IPS-11a (cell line): ENCODE results near the gene CEP104.

Source experiments
- H3K4me3 ChIP-seq: one replicate; pipeline ENCODE4 v1.5.1; 2013; ENCODE audit warnings: low read depth, low read length, control low read depth

Gene CEP104

DNA sequence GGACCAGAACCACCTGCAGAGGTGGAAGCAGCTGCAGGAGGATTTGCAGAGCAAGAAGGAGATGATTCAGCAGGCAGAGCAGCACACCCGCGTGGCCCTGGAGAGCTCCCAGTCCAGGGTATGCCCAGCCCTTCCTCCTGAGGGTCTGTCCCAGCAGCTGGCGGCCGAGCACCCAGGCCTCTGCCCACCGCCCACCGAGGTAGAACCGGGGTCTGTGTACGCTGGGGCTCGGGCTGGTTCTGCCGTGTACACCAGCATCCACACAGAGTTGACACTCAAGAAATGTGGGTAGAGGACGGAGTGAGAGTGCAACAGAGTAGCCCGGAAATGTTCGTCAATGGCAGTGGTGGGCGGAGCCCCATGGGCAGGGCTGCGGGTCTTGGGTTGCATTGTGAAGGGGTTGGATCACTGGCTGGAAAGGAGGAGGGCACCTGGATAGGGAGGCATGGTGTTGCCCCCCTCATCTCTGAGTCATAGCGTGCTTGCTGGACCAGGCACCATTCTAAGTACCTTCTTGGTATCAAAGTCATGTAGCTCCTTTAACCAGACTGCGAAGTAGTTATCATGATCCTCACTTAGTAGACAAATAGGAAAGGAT lies 89.6 kb downstream of the CEP104 start:
- no peak overlapping the region for H3K4me3 ChIP-seq

DNA sequence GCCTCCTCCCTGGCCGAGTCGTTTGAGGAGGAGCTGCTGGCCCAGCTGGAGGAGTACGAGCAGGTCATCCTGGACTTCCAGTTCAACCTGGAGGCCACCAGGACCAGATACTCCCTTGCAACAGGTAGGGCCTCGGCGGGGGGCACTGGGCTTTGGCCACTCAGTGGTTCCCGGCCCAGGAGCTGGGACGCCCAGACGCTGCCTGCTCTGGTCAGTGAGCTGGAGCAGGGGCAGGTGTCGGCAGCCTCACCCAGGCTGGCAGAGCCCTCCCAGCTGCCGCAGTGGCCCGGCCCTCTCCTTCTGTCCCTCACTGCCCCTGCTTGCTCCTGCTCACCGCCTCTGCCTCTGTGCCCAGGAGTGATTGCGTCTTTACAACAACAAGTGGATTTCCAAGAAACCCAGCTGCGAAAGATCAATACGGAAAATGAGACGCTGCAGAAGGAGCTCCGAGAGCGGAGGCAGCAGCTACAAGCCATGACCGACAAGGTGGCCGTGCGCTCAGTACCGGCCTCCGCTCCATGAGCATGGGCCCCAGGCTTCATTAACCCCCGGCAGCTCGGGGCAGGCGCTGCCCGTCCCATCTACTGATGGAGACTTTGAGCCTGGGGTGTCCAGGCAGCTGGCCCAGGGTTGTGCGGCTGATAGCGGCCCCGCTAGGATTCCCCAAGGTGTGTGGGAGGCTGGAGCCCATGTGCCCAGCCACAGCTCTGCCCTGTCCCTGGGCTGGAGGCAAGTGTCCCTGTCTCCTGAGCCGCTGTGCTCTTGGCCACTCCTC lies 93.5 kb downstream of the CEP104 start:
- no peak overlapping the region for H3K4me3 ChIP-seq

DNA sequence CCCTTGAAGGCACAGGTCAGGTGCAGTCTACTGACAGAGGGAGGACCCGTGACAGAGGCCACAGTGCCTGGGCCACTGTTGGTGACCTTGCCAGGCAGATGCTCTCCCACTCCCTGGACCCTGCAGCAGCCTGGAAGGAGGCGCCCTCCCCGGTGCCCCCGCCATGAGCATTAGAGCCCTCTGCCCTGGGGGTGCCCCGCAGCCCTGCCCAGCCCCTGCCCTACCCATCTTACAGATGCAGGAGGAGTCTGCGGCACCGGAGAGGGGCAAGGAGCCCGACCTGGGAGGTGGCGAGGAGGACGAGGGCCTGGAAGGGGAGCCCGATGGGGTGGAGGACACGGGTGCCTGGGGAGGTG lies 94.2 kb downstream of the CEP104 start:
- H3K4me3 ChIP-seq: no peak overlapping the region

DNA sequence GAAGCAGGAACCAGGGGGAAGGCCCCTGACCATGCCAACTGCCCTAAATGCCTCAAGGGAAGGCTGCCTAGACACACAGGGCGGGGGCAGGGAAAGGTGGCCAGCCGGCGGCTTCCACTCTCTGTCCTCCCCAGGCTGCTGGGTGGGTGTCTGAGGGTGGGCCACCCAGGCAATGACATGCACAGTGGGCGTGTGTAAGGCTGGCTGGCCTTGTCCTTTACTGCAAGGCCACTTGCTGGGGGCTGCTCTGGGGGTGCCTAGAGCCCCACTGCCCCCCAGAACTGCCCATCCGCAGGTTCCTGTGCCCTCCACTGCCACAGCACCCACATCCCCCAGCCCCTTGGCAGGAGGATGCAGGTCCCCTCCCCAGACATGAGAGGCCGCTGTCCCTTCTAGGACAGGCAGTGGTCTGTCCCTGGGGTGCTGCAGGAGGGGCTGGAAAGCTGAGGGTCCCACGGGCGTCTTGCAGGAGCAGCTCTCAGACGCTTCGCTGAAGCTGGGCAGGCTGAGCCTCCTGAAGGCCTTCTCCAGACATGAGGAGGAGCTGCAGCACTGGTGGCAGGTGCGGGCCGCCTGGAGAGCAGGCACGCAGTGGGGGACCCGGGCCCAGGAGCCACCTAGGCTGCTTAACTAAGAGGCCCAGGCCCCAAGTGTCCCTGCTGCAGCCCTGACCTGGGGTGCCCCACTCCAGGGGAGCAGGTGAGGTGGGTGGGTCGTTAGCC lies 94.7 kb downstream of the CEP104 start:
- H3K4me3 ChIP-seq: no peak overlapping the region
